Neural cell (in vitro differentiated cells): ENCODE results near the gene ITFG1. TPM values are rescaled to one million over a fixed set of nuclear protein-coding genes. Genes with fewer than 3 reads are reported as not detected.
A peak's percentile ranks its signal among the peaks of the same experiment; 100 is the strongest.

Source experiments
- H2AFZ ChIP-seq: fragments of 200-600, 300-800 bp; sonication (generic), shearing (Covaris generic); 2 replicates; pipeline ENCODE4 v1.6.0; 2014; ENCODE audit warnings: low read depth, mild to moderate bottlenecking, antibody characterized with exemption, low read length, moderate library complexity
- H3F3A ChIP-seq: fragments of 200-600 bp; shearing (Covaris generic); 2 replicates; pipeline ENCODE4 v1.6.1; 2016; ENCODE audit warnings: mild to moderate bottlenecking, moderate library complexity, mixed read lengths, antibody characterized with exemption, low read length; ENCODE audit not compliant: insufficient read depth, poor library complexity, severe bottlenecking
- H3K27ac ChIP-seq: fragments of 200-600, 300-800 bp; sonication (generic), shearing (Covaris generic); 2 replicates; pipeline ENCODE4 v1.5.1; 2014; ENCODE audit warnings: mild to moderate bottlenecking, low read length, moderate library complexity
- H3K27me3 ChIP-seq: fragments of 300-800, 200-600 bp; sonication (generic), shearing (Covaris generic); 2 replicates; pipeline ENCODE4 v1.6.0; 2014; ENCODE audit warnings: mild to moderate bottlenecking, low read depth, low read length, moderate library complexity; ENCODE audit not compliant: insufficient read depth
- H3K36me3 ChIP-seq: fragments of 300-800, 200-600 bp; sonication (generic), shearing (Covaris generic); 2 replicates; pipeline ENCODE4 v1.5.1; 2014; ENCODE audit warnings: mild to moderate bottlenecking, antibody characterized with exemption, low read length, moderate library complexity; ENCODE audit not compliant: insufficient read depth
- H3K4me2 ChIP-seq: fragments of 300-800, 200-600 bp; sonication (generic), shearing (Covaris generic); 2 replicates; pipeline ENCODE4 v1.6.0; 2014; ENCODE audit warnings: mild to moderate bottlenecking, low read length
- H3K4me3 ChIP-seq: fragments of 300-800, 200-600 bp; sonication (generic), shearing (Covaris generic); 2 replicates; pipeline ENCODE4 v1.5.1; 2014; ENCODE audit warnings: mild to moderate bottlenecking, low read length, moderate library complexity
- H3K79me2 ChIP-seq: fragments of 200-600 bp; shearing (Covaris generic); replicated peaks from 2 replicates; pipeline ENCODE4 v1.6.0; 2014; ENCODE audit warnings: mild to moderate bottlenecking, low read length, moderate library complexity; ENCODE audit not compliant: insufficient read depth
- H3K9ac ChIP-seq: fragments of 300-800, 200-600 bp; sonication (generic), shearing (Covaris generic); 2 replicates; pipeline ENCODE4 v1.6.1; 2016; ENCODE audit warnings: mild to moderate bottlenecking, low read length, mixed read lengths
- H3K9me2 ChIP-seq: fragments of 200-600 bp; shearing (Covaris generic); 2 replicates; pipeline ENCODE4 v1.6.1; 2016; ENCODE audit warnings: mild to moderate bottlenecking, low read length, mixed read lengths; ENCODE audit not compliant: insufficient read depth
- H3K9me3 ChIP-seq: fragments of 200-600, 300-800 bp; sonication (generic), shearing (Covaris generic); 2 replicates; pipeline ENCODE4 v1.6.1; 2016; ENCODE audit warnings: mild to moderate bottlenecking, mixed run types, low read length, moderate library complexity, mixed read lengths
- H4K20me1 ChIP-seq: fragments of 200-600 bp; shearing (Covaris generic); 2 replicates; pipeline ENCODE4 v1.6.1; 2016; ENCODE audit warnings: mild to moderate bottlenecking, mixed run types; ENCODE audit not compliant: insufficient read depth
- CTCF ChIP-seq: fragments of 450-650 bp; IDR thresholded peaks from 2 replicates; pipeline ENCODE4 v1.5.1; 2014; ENCODE audit warnings: antibody characterized with exemption, mild to moderate bottlenecking, moderate library complexity; ENCODE audit not compliant: poor library complexity, severe bottlenecking
- EP300 ChIP-seq: fragments of 450-650 bp; conservative IDR thresholded peaks from 2 replicates; pipeline ENCODE4 v1.6.1; 2014; ENCODE audit warnings: antibody characterized with exemption, mild to moderate bottlenecking, moderate library complexity; ENCODE audit not compliant: poor library complexity, severe bottlenecking
- EZH2 ChIP-seq: fragments of 200-600, 300-800 bp; shearing (Covaris generic), sonication (generic); IDR thresholded peaks from 2 replicates; pipeline ENCODE4 v1.6.1; 2014; ENCODE audit warnings: antibody characterized with exemption, low read length, borderline replicate concordance, mild to moderate bottlenecking; ENCODE audit not compliant: insufficient read depth, poor library complexity, severe bottlenecking
- MXI1 ChIP-seq: fragments of 450-650 bp; conservative IDR thresholded peaks from 2 replicates; pipeline ENCODE4 v1.6.1; 2014; ENCODE audit warnings: antibody characterized with exemption, mild to moderate bottlenecking; ENCODE audit not compliant: poor library complexity, severe bottlenecking
- POLR2AphosphoS5 ChIP-seq: IDR thresholded peaks from 2 replicates; pipeline ENCODE4 v1.6.1; 2012
- RAD21 ChIP-seq: fragments of 450-650 bp; conservative IDR thresholded peaks from 2 replicates; pipeline ENCODE4 v1.6.1; 2014; ENCODE audit warnings: antibody characterized with exemption, mild to moderate bottlenecking, moderate library complexity
- SMC3 ChIP-seq: fragments of 450-650 bp; conservative IDR thresholded peaks from 2 replicates; pipeline ENCODE4 v1.6.1; 2014; ENCODE audit warnings: antibody characterized with exemption, mild to moderate bottlenecking, moderate library complexity; ENCODE audit not compliant: poor library complexity
- TAF1 ChIP-seq: IDR thresholded peaks from 2 replicates; pipeline ENCODE4 v1.6.1; 2012; ENCODE audit warnings: low read depth
- polyA plus RNA-seq: library from polyadenylated mRNA; depleted of rRNA; stranded (reverse); fragments of >200 nt; gene quantifications from 2 replicates; pipeline ENCODE4 v1.2.3, GENCODE V29; 2014
- TF ChIP-seq, protein P1 (sequence below): IDR thresholded peaks from 2 replicates; pipeline ENCODE4 v1.6.1; 2012; ENCODE audit warnings: borderline replicate concordance

The ITFG1 gene
- polyA plus RNA-seq, 1 donor from 2014 or later, result 155 TPM

GRCh38 chr16:47320546-47321310 is 140.1 kb downstream of the ITFG1 start:
- no peaks in the 10 kb centered on the region for H3K79me2 ChIP-seq
- no peaks in the 10 kb centered on the region for H3K9me2 ChIP-seq
- no peak overlapping the region for H3K4me3 ChIP-seq
- no peaks in the 10 kb centered on the region for H3K9me3 ChIP-seq
- H3K36me3 ChIP-seq, result no peaks in the 10 kb centered on the region
- TF ChIP-seq TAF1, result no peak
- TF ChIP-seq RAD21, result no peak
- no peak for TF ChIP-seq EP300
- TF ChIP-seq SMC3, result no peak
- TF ChIP-seq EZH2, result no peak
- TF ChIP-seq, protein P1, sequence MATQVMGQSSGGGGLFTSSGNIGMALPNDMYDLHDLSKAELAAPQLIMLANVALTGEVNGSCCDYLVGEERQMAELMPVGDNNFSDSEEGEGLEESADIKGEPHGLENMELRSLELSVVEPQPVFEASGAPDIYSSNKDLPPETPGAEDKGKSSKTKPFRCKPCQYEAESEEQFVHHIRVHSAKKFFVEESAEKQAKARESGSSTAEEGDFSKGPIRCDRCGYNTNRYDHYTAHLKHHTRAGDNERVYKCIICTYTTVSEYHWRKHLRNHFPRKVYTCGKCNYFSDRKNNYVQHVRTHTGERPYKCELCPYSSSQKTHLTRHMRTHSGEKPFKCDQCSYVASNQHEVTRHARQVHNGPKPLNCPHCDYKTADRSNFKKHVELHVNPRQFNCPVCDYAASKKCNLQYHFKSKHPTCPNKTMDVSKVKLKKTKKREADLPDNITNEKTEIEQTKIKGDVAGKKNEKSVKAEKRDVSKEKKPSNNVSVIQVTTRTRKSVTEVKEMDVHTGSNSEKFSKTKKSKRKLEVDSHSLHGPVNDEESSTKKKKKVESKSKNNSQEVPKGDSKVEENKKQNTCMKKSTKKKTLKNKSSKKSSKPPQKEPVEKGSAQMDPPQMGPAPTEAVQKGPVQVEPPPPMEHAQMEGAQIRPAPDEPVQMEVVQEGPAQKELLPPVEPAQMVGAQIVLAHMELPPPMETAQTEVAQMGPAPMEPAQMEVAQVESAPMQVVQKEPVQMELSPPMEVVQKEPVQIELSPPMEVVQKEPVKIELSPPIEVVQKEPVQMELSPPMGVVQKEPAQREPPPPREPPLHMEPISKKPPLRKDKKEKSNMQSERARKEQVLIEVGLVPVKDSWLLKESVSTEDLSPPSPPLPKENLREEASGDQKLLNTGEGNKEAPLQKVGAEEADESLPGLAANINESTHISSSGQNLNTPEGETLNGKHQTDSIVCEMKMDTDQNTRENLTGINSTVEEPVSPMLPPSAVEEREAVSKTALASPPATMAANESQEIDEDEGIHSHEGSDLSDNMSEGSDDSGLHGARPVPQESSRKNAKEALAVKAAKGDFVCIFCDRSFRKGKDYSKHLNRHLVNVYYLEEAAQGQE, result no peak
- no peak for TF ChIP-seq MXI1
- TF ChIP-seq POLR2AphosphoS5, result no peak
- TF ChIP-seq CTCF, result no peak
- no peaks in the 10 kb centered on the region for H4K20me1 ChIP-seq
- peak overlapping the region; percentile 0 for H3K27ac ChIP-seq
- no peak overlapping the region for H3K9ac ChIP-seq
- no peaks in the 10 kb centered on the region for H3F3A ChIP-seq
- no peak overlapping the region for H3K4me2 ChIP-seq
- H2AFZ ChIP-seq, result no peak overlapping the region
- no peaks in the 10 kb centered on the region for H3K27me3 ChIP-seq

DNA sequence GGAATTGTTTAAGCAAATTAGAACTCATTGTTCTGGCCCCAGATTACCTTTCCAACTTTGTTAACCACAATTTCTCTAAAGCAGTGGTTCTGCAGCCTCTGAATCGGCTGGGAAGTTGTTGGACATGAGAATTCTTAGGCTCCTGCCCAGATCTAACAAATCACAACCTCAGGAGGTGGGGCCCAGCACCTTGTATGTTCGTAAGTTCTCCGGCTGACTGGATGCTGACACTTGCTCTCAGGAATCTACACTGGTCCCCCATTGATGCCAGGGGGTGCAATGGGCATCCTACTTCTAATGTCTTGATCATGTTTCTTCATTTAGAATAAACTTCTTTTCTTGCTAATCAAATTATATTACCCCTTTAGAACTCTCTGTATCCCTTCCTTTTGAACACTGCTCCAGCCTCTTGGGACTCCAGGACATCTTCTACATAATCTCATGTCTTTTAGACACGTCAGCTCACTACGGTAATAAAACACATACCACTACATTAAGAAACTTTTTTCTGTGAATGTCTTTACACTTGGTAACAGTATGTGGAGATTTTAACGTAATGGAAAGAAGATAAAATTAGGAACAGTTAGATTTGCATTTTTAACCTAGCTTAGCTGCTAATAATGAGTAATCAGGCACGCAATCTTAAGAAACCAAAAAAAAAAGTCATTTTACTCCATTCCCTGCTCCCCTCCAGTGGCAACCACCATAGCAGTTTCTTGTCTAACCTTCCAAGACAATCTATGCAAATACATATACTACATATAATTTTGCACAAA is 143.2 kb downstream of the ITFG1 start:
- Histone ChIP-seq H4K20me1 (no peaks in the 10 kb centered on the region), H3K4me3 (no peak overlapping the region), H3K27ac (no peak overlapping the region), H3K36me3 (no peaks in the 10 kb centered on the region), H3K9me2 (no peaks in the 10 kb centered on the region), H3K9ac (no peak overlapping the region), H3K9me3 (no peaks in the 10 kb centered on the region), H3F3A (no peaks in the 10 kb centered on the region), H2AFZ (no peak overlapping the region), H3K79me2 (no peaks in the 10 kb centered on the region), H3K27me3 (no peaks in the 10 kb centered on the region), H3K4me2 (no peak overlapping the region)
- no peak for TF ChIP-seq SMC3
